Trophoblast cell (in vitro differentiated cells and primary cell): ENCODE data around the gene MIEF2.
A peak's percentile ranks its signal among the peaks of the same experiment; 100 is the strongest.

Experiments used
- DNase-seq, 2 donors: peaks; one replicate each; pipeline ENCODE4 v3.0.0-alpha.2; 2016
- H2AFZ ChIP-seq: 2 replicates; pipeline ENCODE4 v1.6.1; 2013; ENCODE audit warnings: low read length, moderate library complexity, mild to moderate bottlenecking; ENCODE audit not compliant: insufficient read depth, poor library complexity
- H2AK5ac ChIP-seq: 2 replicates; pipeline ENCODE4 v1.6.1; 2013; ENCODE audit warnings: mild to moderate bottlenecking, low read length
- H2BK120ac ChIP-seq: 2 replicates; pipeline ENCODE4 v1.6.1; 2013; ENCODE audit warnings: low read length, mild to moderate bottlenecking, moderate library complexity; ENCODE audit not compliant: insufficient read depth, poor library complexity
- H2BK12ac ChIP-seq: 2 replicates; pipeline ENCODE4 v1.6.1; 2013; ENCODE audit warnings: mild to moderate bottlenecking, low read length, moderate library complexity
- H2BK5ac ChIP-seq: 2 replicates; pipeline ENCODE4 v1.6.1; 2013; ENCODE audit warnings: low read length, low read depth, moderate library complexity, mild to moderate bottlenecking; ENCODE audit not compliant: poor library complexity
- H3K14ac ChIP-seq: 2 replicates; pipeline ENCODE4 v1.6.1; 2013; ENCODE audit warnings: mild to moderate bottlenecking, low read length
- H3K18ac ChIP-seq: 2 replicates; pipeline ENCODE4 v1.6.1; 2013; ENCODE audit warnings: mild to moderate bottlenecking, low read length
- H3K23ac ChIP-seq: 2 replicates; pipeline ENCODE4 v1.6.1; 2013; ENCODE audit warnings: low read length
- H3K27ac ChIP-seq: 2 replicates; pipeline ENCODE4 v1.5.1; 2013; ENCODE audit warnings: low read depth, mild to moderate bottlenecking, inconsistent platforms, low read length, moderate library complexity
- H3K27me3 ChIP-seq: 2 replicates; pipeline ENCODE4 v1.6.1; 2013; ENCODE audit warnings: inconsistent platforms, mild to moderate bottlenecking, low read length, moderate library complexity; ENCODE audit not compliant: insufficient read depth
- H3K36me3 ChIP-seq, 2 experiments: 1 replicate in 1 of 2; 2 replicates in 1 of 2; pipeline ENCODE4 v1.6.1; 2013; ENCODE audit warnings: low read length in 2 of 2, mild to moderate bottlenecking in 2 of 2, moderate library complexity in 1 of 2; ENCODE audit not compliant: insufficient read depth in 2 of 2, control insufficient read depth in 1 of 2
- H3K4ac ChIP-seq: 2 replicates; pipeline ENCODE4 v1.6.1; 2013; ENCODE audit warnings: low read depth, mild to moderate bottlenecking, low read length, moderate library complexity
- H3K4me1 ChIP-seq, 2 experiments: 1 replicate in 1 of 2; 2 replicates in 1 of 2; pipeline ENCODE4 v1.6.1; 2013; ENCODE audit warnings: low read length in 2 of 2, mild to moderate bottlenecking in 2 of 2, moderate library complexity in 1 of 2; ENCODE audit not compliant: insufficient read depth in 2 of 2, control insufficient read depth in 1 of 2
- H3K4me2 ChIP-seq: 2 replicates; pipeline ENCODE4 v1.6.1; 2013; ENCODE audit warnings: inconsistent platforms, mild to moderate bottlenecking, low read length, moderate library complexity
- H3K4me3 ChIP-seq: 2 replicates; pipeline ENCODE4 v1.5.1; 2013; ENCODE audit warnings: mild to moderate bottlenecking, low read depth, low read length, inconsistent platforms
- H3K79me1 ChIP-seq: one replicate; pipeline ENCODE4 v1.6.1; 2013; ENCODE audit warnings: low read length
- H3K79me2 ChIP-seq: 2 replicates; pipeline ENCODE4 v1.6.1; 2013; ENCODE audit warnings: low read length, mild to moderate bottlenecking; ENCODE audit not compliant: control insufficient read depth, insufficient read depth, poor library complexity
- H3K9ac ChIP-seq: 2 replicates; pipeline ENCODE4 v1.6.1; 2013; ENCODE audit warnings: mild to moderate bottlenecking, low read length
- H3K9me3 ChIP-seq: 2 replicates; pipeline ENCODE4 v1.6.1; 2013; ENCODE audit warnings: low read depth, mild to moderate bottlenecking, control low read depth, inconsistent platforms, low read length; ENCODE audit not compliant: insufficient read depth
- H4K12ac ChIP-seq: 2 replicates; pipeline ENCODE4 v1.6.1; 2013; ENCODE audit warnings: low read depth, mild to moderate bottlenecking, low read length, moderate library complexity
- H4K8ac ChIP-seq: 2 replicates; pipeline ENCODE4 v1.6.1; 2013; ENCODE audit warnings: low read depth, mild to moderate bottlenecking, low read length, moderate library complexity
- H4K91ac ChIP-seq: one replicate; pipeline ENCODE4 v1.6.1; 2013; ENCODE audit warnings: low read depth, mild to moderate bottlenecking, low read length, moderate library complexity
- WGBS: extraction: QIAGEN DNeasy Blood & Tissue Kit; methylation state at CpG from one replicate; pipeline ENCODE4 v1.1.7; 2013; ENCODE audit warnings: missing lambda C conversion rate; ENCODE audit not compliant: insufficient read length, insufficient coverage; ENCODE audit errors: extremely low coverage; 5-methylcytosine and 5-hydroxymethylcytosine counted together

MIEF2 gene

GRCh38 chr17:18267366-18267765, 6.9 kb downstream of the MIEF2 start:
- Histone ChIP-seq H3K79me1 (no peaks in the 10 kb centered on the region), H3K4ac (no peak overlapping the region), H3K4me2 (no peak overlapping the region), H3K18ac (no peak overlapping the region), H2AK5ac (no peak overlapping the region), H3K4me1 (peaks cover 5 to 8% of the 10 kb centered on the region in 2 experiments), H3K23ac (no peak overlapping the region), H3K4me3 (no peak overlapping the region), H3K14ac (no peak overlapping the region), H3K27ac (no peak overlapping the region), H3K9ac (no peak overlapping the region), H2AFZ (no peak overlapping the region), H4K12ac (no peak overlapping the region), H3K27me3 (no peaks in the 10 kb centered on the region), H4K8ac (no peak overlapping the region), H3K79me2 (no peaks in the 10 kb centered on the region), H4K91ac (no peak overlapping the region), H3K36me3 (peaks cover 33 to 34% of the 10 kb centered on the region in 2 experiments), H2BK5ac (no peak overlapping the region), H2BK12ac (no peak overlapping the region), H3K9me3 (no peaks in the 10 kb centered on the region), H2BK120ac (no peak overlapping the region)
- WGBS, result no CpG with 5 or more reads among the region's 10 CpGs
- DNase-seq, result no peak

- H3K4me2 ChIP-seq, result no peak overlapping the region
- no peak overlapping the region for H2AFZ ChIP-seq
- H4K8ac ChIP-seq, result no peak overlapping the region
- no peak overlapping the region for H3K4ac ChIP-seq
- H3K4me1 ChIP-seq, result peaks cover 5 to 8% of the 10 kb centered on the region in 2 experiments
- H3K18ac ChIP-seq, result no peak overlapping the region
- H2BK12ac ChIP-seq, result no peak overlapping the region
- H3K9ac ChIP-seq, result no peak overlapping the region
- peak overlapping the region; percentile 26 for H3K27ac ChIP-seq
- H3K36me3 ChIP-seq, result peaks cover 30 to 34% of the 10 kb centered on the region in 2 experiments
- H3K27me3 ChIP-seq, result no peaks in the 10 kb centered on the region
- H3K4me3 ChIP-seq, result no peak overlapping the region
- peak in 1 of 2 donors; percentile 23 for DNase-seq
- no CpG with 5 or more reads among the region's 14 CpGs for WGBS
- H3K14ac ChIP-seq, result no peak overlapping the region
- H2BK5ac ChIP-seq, result no peak overlapping the region
- H3K79me1 ChIP-seq, result no peaks in the 10 kb centered on the region
- no peak overlapping the region for H4K12ac ChIP-seq
- H3K79me2 ChIP-seq, result no peaks in the 10 kb centered on the region
- H3K23ac ChIP-seq, result no peak overlapping the region
- no peak overlapping the region for H2BK120ac ChIP-seq
- no peaks in the 10 kb centered on the region for H3K9me3 ChIP-seq
- H2AK5ac ChIP-seq, result no peak overlapping the region
- no peak overlapping the region for H4K91ac ChIP-seq
Observed at GRCh38 chr17:18267927-18268711, 7.7 kb downstream of the MIEF2 start.

GRCh38 chr17:18270046-18270931, 9.8 kb downstream of the MIEF2 start:
- H3K14ac ChIP-seq, result no peak overlapping the region
- H4K8ac ChIP-seq, result no peak overlapping the region
- no peaks in the 10 kb centered on the region for H3K27me3 ChIP-seq
- H3K4ac ChIP-seq, result no peak overlapping the region
- H3K36me3 ChIP-seq, result peaks cover 20 to 29% of the 10 kb centered on the region in 2 experiments
- H3K18ac ChIP-seq, result no peak overlapping the region
- H3K4me3 ChIP-seq, result no peak overlapping the region
- no peak overlapping the region for H2BK5ac ChIP-seq
- H3K23ac ChIP-seq, result no peak overlapping the region
- no peak overlapping the region for H4K91ac ChIP-seq
- no peak for DNase-seq
- no peaks in the 10 kb centered on the region for H3K79me1 ChIP-seq
- H4K12ac ChIP-seq, result no peak overlapping the region
- no peak overlapping the region for H2BK12ac ChIP-seq
- no peak overlapping the region for H3K9ac ChIP-seq
- H3K79me2 ChIP-seq, result no peaks in the 10 kb centered on the region
- no peak overlapping the region for H2AFZ ChIP-seq
- no peak overlapping the region for H3K27ac ChIP-seq
- no peak overlapping the region for H2AK5ac ChIP-seq
- no peak overlapping the region for H3K4me2 ChIP-seq
- H2BK120ac ChIP-seq, result no peak overlapping the region
- H3K4me1 ChIP-seq, result peaks cover 5 to 8% of the 10 kb centered on the region in 2 experiments
- no peaks in the 10 kb centered on the region for H3K9me3 ChIP-seq
- no CpG with 5 or more reads among the region's 14 CpGs for WGBS

GRCh38 chr17:18277076-18277475, 16.6 kb downstream of the MIEF2 start:
- no CpG with 5 or more reads among the region's 1 CpG for WGBS
- no peak overlapping the region for H3K23ac ChIP-seq
- no peak overlapping the region for H3K4ac ChIP-seq
- H4K12ac ChIP-seq, result no peak overlapping the region
- H2AFZ ChIP-seq, result no peak overlapping the region
- H3K18ac ChIP-seq, result no peak overlapping the region
- H2AK5ac ChIP-seq, result no peak overlapping the region
- H3K4me1 ChIP-seq, result no peaks in the 10 kb centered on the region
- no peak overlapping the region for H2BK5ac ChIP-seq
- no peak overlapping the region for H3K14ac ChIP-seq
- no peak overlapping the region for H4K91ac ChIP-seq
- H3K4me3 ChIP-seq, result no peak overlapping the region
- no peaks in the 10 kb centered on the region for H3K9me3 ChIP-seq
- H2BK12ac ChIP-seq, result no peak overlapping the region
- no peak overlapping the region for H4K8ac ChIP-seq
- H3K27ac ChIP-seq, result no peak overlapping the region
- DNase-seq, result no peak
- H3K79me1 ChIP-seq, result no peaks in the 10 kb centered on the region
- H3K36me3 ChIP-seq, result peaks cover 59 to 69% of the 10 kb centered on the region in 2 experiments
- no peak overlapping the region for H3K4me2 ChIP-seq
- H3K79me2 ChIP-seq, result no peaks in the 10 kb centered on the region
- H3K27me3 ChIP-seq, result no peaks in the 10 kb centered on the region
- H3K9ac ChIP-seq, result no peak overlapping the region
- no peak overlapping the region for H2BK120ac ChIP-seq
